Stimulated activated CD8-positive, alpha-beta memory T cell treated with anti-CD3 and anti-CD28 coated beads, Interleukin-7, amount 100 ng/mL, for 1 hour (primary cell): ENCODE data around the gene HS6ST1.

Source experiments
- DNase-seq, 2 donors: peaks; one replicate each; pipeline ENCODE4 v3.0.0-alpha.2; 2020; ENCODE audit warnings: low read depth in 2 of 2

Gene HS6ST1

GRCh38 chr2:128310094-128310716 lies 8.5 kb downstream of the HS6ST1 start:
- no peak for DNase-seq

- no peak for DNase-seq
Measured at GRCh38 chr2:128309280-128310093, 9.2 kb downstream of the HS6ST1 start.

- DNase-seq = no peak
Measured at GRCh38 chr2:128308889-128309279, 9.8 kb downstream of the HS6ST1 start.

GRCh38 chr2:128308284-128308731 lies 10.4 kb downstream of the HS6ST1 start:
- DNase-seq = no peak

- no peak for DNase-seq
Measured at GRCh38 chr2:128307595-128307994, 11.1 kb downstream of the HS6ST1 start.

- no peak for DNase-seq
Measured at GRCh38 chr2:128306931-128307460, 11.7 kb downstream of the HS6ST1 start.

- no peak for DNase-seq
Measured at GRCh38 chr2:128306081-128306930, 12.4 kb downstream of the HS6ST1 start.

GRCh38 chr2:128305555-128306080 lies 13.1 kb downstream of the HS6ST1 start:
- no peak for DNase-seq

GRCh38 chr2:128304715-128305554 lies 13.7 kb downstream of the HS6ST1 start:
- DNase-seq = no peak

GRCh38 chr2:128304330-128304714 lies 14.3 kb downstream of the HS6ST1 start:
- no peak for DNase-seq

- DNase-seq = no peak
Measured at GRCh38 chr2:128303911-128304310, 14.8 kb downstream of the HS6ST1 start.

GRCh38 chr2:128303095-128303791 lies 15.4 kb downstream of the HS6ST1 start:
- DNase-seq = no peak

- DNase-seq = no peak
Measured at GRCh38 chr2:128302744-128303067, 16.0 kb downstream of the HS6ST1 start.

GRCh38 chr2:128302011-128302743 lies 16.5 kb downstream of the HS6ST1 start:
- no peak for DNase-seq

GRCh38 chr2:128301501-128301966 lies 17.1 kb downstream of the HS6ST1 start:
- DNase-seq = no peak

- no peak for DNase-seq
Measured at GRCh38 chr2:128301021-128301420, 17.6 kb downstream of the HS6ST1 start.

- no peak for DNase-seq
Measured at GRCh38 chr2:128300151-128301020, 18.3 kb downstream of the HS6ST1 start.

- no peak for DNase-seq
Measured at GRCh38 chr2:128299628-128300027, 19.0 kb downstream of the HS6ST1 start.
